Uterus (tissue), 4 donors: ENCODE data around the gene ZNF341. TPM values are rescaled to one million over a fixed set of nuclear protein-coding genes. Genes with fewer than 3 reads are reported as not detected.

Experiments used
- DNase-seq, 2 donors: peaks; one replicate each; pipeline ENCODE4 v3.0.0-alpha.2; 2019 to 2020
- H3K27ac ChIP-seq, 2 donors: fragments of 200-600 bp; sonication (generic); 1 replicate in 1 of 2; 2 replicates in 1 of 2; pipeline ENCODE4 v1.5.1; 2016 to 2018
- H3K27me3 ChIP-seq, 2 donors: fragments of 200-600 bp; sonication (generic); one replicate each; pipeline ENCODE4 v1.5.1; 2018 to 2019; ENCODE audit warnings: control low read depth in 1 of 2
- H3K36me3 ChIP-seq, 2 donors: fragments of 200-600 bp; sonication (generic); one replicate each; pipeline ENCODE4 v1.5.1; 2019; ENCODE audit warnings: control low read depth in 1 of 2
- H3K4me1 ChIP-seq, 2 donors: fragments of 200-600 bp; sonication (generic); one replicate each; pipeline ENCODE4 v1.5.1; 2018 to 2019; ENCODE audit warnings: control low read depth in 1 of 2
- H3K4me3 ChIP-seq, 2 donors: fragments of 200-600 bp; sonication (generic); 1 replicate in 1 of 2; 2 replicates in 1 of 2; pipeline ENCODE4 v1.5.1; 2018 to 2019; ENCODE audit warnings: mild to moderate bottlenecking in 1 of 2
- H3K9me3 ChIP-seq, 2 donors: fragments of 200-600 bp; sonication (generic); one replicate each; pipeline ENCODE4 v1.5.1; 2019; ENCODE audit warnings: control low read depth in 1 of 2
- POLR2A ChIP-seq, 2 donors: fragments of 450-650 bp; IDR thresholded peaks; one replicate each; pipeline ENCODE4 v1.6.1; 2016; ENCODE audit warnings: antibody characterized with exemption in 2 of 2, mild to moderate bottlenecking in 1 of 2, moderate library complexity in 1 of 2
- intact Hi-C: fragments of 100-400 bp; cut with DNase I; formaldehyde crosslinking; loops from one replicate; pipeline ENCODE4 v1.15.1; 2023; ENCODE audit warnings: low total_unique reads
- total RNA-seq, 4 donors: library from RNA; depleted of rRNA in 3 of 4; stranded (reverse); fragments of >200 nt in 3 of 4; gene quantifications; one replicate each; pipeline versions ENCODE4 v1.1.0 to v1.2.4, GENCODE V29; 2014 to 2023
- TF ChIP-seq, protein P1 (sequence below), 4 experiments: fragments of 200-600 bp in 2 of 4; fragments of 450-650 bp in 2 of 4; sonication (generic) in 2 of 4; IDR thresholded peaks; one replicate each; pipeline ENCODE4 v1.5.1; 2016 to 2019; ENCODE audit warnings: antibody characterized with exemption in 4 of 4, mild to moderate bottlenecking in 2 of 4, moderate library complexity in 1 of 4
- donor health status: DM: yes; HTN: yes; CAD: no.

ZNF341 gene
- total RNA-seq, 4 donors from 2014 or later = 1.2 to 3.3 (median 2.7) TPM

DNA sequence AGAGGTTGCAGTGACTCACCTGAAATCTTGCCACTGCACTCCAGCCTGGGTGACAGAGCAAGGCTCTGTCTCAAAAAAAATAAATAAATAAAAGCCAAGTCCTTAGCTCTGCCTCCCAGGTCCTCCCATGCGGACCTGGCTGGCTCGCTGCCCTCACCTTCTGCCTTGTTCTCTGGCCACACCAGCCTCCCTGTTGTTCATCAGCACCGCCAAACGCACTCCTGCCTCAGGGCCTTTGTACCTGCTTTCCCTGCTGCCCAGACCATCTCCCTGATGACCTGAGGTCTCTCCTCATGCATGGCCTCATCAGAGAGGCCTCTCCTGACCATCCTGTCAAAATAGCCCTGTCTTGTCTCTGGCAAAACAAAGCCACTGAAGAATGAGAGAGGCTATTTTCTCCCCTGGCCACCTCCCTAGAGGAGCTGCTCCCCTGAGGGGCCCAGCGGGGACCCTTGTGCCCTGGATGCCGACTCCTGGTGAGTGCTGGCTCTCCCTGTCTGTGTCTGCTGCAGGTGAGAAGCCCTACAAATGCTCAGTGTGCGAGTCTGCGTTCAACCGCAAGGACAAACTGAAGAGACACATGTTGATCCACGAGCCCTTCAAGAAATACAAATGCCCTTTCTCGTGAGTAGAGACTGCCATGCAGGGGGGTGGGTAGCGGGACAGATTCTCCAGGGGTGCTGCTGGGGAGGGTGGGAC lies 56.7 kb downstream of the ZNF341 start:
- Histone ChIP-seq H3K27me3 (no peaks in the 10 kb centered on the region), H3K27ac (peak overlapping the region in 1 of 2 donors; percentile 71), H3K36me3 (no peaks in the 10 kb centered on the region), H3K9me3 (no peaks in the 10 kb centered on the region), H3K4me1 (peaks cover 0 to 3% of the 10 kb centered on the region in 2 donors), H3K4me3 (no peak overlapping the region)
- no peak for TF ChIP-seq POLR2A (IDR thresholded peaks at IDR 0.05)
- TF ChIP-seq, protein P1, sequence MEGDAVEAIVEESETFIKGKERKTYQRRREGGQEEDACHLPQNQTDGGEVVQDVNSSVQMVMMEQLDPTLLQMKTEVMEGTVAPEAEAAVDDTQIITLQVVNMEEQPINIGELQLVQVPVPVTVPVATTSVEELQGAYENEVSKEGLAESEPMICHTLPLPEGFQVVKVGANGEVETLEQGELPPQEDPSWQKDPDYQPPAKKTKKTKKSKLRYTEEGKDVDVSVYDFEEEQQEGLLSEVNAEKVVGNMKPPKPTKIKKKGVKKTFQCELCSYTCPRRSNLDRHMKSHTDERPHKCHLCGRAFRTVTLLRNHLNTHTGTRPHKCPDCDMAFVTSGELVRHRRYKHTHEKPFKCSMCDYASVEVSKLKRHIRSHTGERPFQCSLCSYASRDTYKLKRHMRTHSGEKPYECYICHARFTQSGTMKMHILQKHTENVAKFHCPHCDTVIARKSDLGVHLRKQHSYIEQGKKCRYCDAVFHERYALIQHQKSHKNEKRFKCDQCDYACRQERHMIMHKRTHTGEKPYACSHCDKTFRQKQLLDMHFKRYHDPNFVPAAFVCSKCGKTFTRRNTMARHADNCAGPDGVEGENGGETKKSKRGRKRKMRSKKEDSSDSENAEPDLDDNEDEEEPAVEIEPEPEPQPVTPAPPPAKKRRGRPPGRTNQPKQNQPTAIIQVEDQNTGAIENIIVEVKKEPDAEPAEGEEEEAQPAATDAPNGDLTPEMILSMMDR (IDR thresholded peaks at IDR 0.05) = no peak
- no peak for DNase-seq
- intact Hi-C loops = no loop called here

DNA sequence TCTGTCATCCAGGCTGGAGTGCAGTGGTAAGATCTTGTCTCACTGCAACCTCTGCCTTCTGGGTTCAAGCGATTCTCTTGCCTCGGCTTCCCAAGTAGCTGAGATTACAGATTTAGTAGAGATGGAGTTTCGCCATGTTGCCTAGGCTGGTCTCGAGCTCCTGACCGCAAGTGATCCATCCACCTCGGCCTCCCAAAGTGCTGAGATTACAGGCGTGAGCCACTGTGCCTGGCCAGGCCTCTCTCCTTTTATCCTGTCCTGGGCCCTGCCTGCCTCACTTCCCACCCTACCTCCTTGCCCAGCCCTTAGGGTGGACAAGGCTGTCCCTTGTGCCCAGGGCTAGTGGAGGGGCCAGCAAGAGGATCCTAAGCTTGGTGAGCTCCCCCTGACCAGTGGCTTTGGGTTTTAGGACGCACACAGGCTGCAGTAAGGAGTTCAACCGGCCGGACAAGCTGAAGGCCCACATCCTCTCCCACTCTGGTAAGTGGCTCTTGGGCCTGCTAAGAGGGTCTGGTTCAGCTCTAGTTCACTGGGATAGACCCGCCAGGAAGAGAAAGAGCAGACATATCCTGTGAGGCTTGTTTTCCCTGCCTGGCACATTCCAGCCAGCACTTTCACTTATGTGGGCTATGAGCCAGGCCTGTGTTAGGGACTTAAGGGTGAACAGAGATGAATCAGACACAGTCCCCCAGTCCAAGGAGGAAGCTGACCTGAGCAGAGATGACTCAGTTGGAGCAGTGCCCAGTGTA lies 57.5 kb downstream of the ZNF341 start:
- Histone ChIP-seq H3K36me3 (no peaks in the 10 kb centered on the region), H3K9me3 (no peaks in the 10 kb centered on the region), H3K4me3 (no peak overlapping the region), H3K27ac (peak overlapping the region; percentile 68 to 71), H3K4me1 (peaks cover 0 to 3% of the 10 kb centered on the region in 2 donors), H3K27me3 (no peaks in the 10 kb centered on the region)
- peak; percentile 37 to 79 for DNase-seq
- intact Hi-C loops = no loop called here
- TF ChIP-seq, protein P1 (IDR thresholded peaks at IDR 0.05) = no peak
- no peak for TF ChIP-seq POLR2A (IDR thresholded peaks at IDR 0.05)

DNA sequence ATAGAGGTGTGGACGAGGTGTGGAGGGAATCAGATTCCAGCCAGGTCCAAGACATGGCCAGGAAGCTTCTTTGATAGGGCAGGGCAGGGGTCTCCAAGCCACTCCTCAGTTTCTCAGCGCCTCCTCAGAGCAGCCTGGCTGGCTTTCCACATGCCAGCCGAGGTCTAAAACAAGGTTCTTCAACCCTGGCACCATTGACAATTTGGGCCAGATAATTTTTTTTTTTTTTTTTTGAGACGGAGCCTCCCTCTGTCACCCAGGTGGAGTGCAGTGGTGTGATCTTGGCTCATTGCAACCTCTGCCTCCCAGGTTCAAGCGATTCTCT lies 58.0 kb downstream of the ZNF341 start:
- Histone ChIP-seq H3K4me3 (no peak overlapping the region), H3K27me3 (no peaks in the 10 kb centered on the region), H3K9me3 (no peaks in the 10 kb centered on the region), H3K36me3 (no peaks in the 10 kb centered on the region), H3K27ac (peak overlapping the region in 1 of 2 donors; percentile 71), H3K4me1 (peaks cover 0 to 3% of the 10 kb centered on the region in 2 donors)
- intact Hi-C loops = no loop called here
- TF ChIP-seq, protein P1 (IDR thresholded peaks at IDR 0.05) = no peak
- no peak for TF ChIP-seq POLR2A (IDR thresholded peaks at IDR 0.05)
- no peak for DNase-seq

DNA sequence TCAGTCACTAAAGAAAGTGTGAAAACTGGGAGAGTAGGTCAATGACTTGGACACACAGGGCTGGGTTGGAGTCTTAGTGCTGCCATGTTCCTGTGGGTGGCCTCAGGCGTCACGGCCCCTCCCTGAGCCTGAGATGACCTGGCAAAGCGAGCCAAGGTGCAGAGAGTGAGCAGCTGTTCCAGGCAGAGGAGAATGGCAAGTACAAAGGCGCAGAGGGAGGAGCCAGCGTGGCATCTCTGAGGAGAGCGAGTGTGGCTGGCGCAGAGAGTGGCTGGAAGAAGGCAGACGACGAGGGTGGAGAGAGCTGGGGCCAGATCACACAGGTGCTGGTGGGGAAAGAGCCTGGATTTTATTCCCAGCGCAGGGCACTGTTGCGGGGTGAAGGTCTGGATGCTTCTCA lies 58.8 kb downstream of the ZNF341 start:
- no peak overlapping the region for H3K4me3 ChIP-seq
- DNase-seq = no peak
- TF ChIP-seq, protein P1 (IDR thresholded peaks at IDR 0.05) = no peak
- no peak for TF ChIP-seq POLR2A (IDR thresholded peaks at IDR 0.05)
- H3K27me3 ChIP-seq = no peaks in the 10 kb centered on the region
- intact Hi-C loops = no loop called here
- H3K4me1 ChIP-seq = peaks cover 0 to 3% of the 10 kb centered on the region in 2 donors
- no peaks in the 10 kb centered on the region for H3K9me3 ChIP-seq
- no peaks in the 10 kb centered on the region for H3K36me3 ChIP-seq
- no peak overlapping the region for H3K27ac ChIP-seq

DNA sequence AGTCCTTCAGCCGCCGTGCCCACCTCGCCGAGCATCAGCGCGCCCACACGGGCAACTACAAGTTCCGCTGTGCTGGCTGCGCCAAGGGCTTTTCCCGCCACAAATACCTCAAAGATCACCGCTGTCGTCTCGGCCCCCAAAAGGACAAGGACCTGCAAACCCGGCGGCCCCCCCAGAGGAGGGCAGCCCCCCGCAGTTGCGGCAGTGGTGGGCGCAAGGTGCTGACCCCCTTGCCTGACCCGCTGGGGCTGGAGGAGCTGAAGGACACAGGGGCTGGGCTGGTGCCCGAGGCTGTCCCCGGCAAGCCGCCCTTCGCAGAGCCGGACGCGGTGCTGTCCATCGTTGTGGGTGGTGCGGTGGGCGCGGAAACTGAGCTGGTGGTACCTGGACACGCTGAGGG lies 59.2 kb downstream of the ZNF341 start:
- no peaks in the 10 kb centered on the region for H3K27me3 ChIP-seq
- no peak overlapping the region for H3K4me3 ChIP-seq
- no peak overlapping the region for H3K27ac ChIP-seq
- peaks cover 0 to 3% of the 10 kb centered on the region in 2 donors for H3K4me1 ChIP-seq
- no peak for DNase-seq
- intact Hi-C loops = no loop called here
- H3K9me3 ChIP-seq = no peaks in the 10 kb centered on the region
- TF ChIP-seq, protein P1 (IDR thresholded peaks at IDR 0.05) = no peak
- no peaks in the 10 kb centered on the region for H3K36me3 ChIP-seq
